ENCODE results near the gene LTC4S.

GRCh38 chr5:179764056-179764455, 29.7 kb upstream of the LTC4S start:
- TF ChIP-seq, protein P1, sequence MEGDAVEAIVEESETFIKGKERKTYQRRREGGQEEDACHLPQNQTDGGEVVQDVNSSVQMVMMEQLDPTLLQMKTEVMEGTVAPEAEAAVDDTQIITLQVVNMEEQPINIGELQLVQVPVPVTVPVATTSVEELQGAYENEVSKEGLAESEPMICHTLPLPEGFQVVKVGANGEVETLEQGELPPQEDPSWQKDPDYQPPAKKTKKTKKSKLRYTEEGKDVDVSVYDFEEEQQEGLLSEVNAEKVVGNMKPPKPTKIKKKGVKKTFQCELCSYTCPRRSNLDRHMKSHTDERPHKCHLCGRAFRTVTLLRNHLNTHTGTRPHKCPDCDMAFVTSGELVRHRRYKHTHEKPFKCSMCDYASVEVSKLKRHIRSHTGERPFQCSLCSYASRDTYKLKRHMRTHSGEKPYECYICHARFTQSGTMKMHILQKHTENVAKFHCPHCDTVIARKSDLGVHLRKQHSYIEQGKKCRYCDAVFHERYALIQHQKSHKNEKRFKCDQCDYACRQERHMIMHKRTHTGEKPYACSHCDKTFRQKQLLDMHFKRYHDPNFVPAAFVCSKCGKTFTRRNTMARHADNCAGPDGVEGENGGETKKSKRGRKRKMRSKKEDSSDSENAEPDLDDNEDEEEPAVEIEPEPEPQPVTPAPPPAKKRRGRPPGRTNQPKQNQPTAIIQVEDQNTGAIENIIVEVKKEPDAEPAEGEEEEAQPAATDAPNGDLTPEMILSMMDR (IDR thresholded peaks at IDR 0.05; ENCODE audit: low read length) = no peak
- no peak for TF ChIP-seq EZH2 (IDR thresholded peaks at IDR 0.05; ENCODE audit: borderline replicate concordance, low read length)

Data from OCI-LY1 (cell line).